Activated CD8-positive, alpha-beta T cell treated with anti-CD3 and anti-CD28 coated beads for 36 hours (primary cell): ENCODE results near the gene AOAH. TPM values are rescaled to one million over a fixed set of nuclear protein-coding genes. Genes with fewer than 3 reads are reported as not detected.

Source experiments
- ATAC-seq: fragments of 200-7000 bp; cut with Tn5 transposase; one replicate; pipeline ENCODE4 v1.10.0; 2021; ENCODE audit warnings: mild to moderate bottlenecking, moderate library complexity
- CTCF ChIA-PET: fragments of 350-600 bp; sonication (Branson Sonifier 250); formaldehyde crosslinking; loops from one replicate; lab custom pipeline; 2021; ENCODE audit warnings: antibody characterized with exemption; lab: Charles Lee
- POLR2A ChIA-PET: fragments of 350-600 bp; sonication (Branson Sonifier 250); formaldehyde crosslinking; loops from one replicate; lab custom pipeline; 2021; ENCODE audit warnings: antibody characterized with exemption; lab: Charles Lee
- DNase-seq: peaks from one replicate; pipeline ENCODE4 v3.0.0-alpha.2; 2020
- H3K27ac Mint-ChIP-seq: one replicate; pipeline ENCODE4 v1.8.0; 2021; ENCODE audit warnings: mild to moderate bottlenecking, mixed read lengths
- H3K27me3 Mint-ChIP-seq: one replicate; pipeline ENCODE4 v1.8.0; 2021; ENCODE audit warnings: mixed read lengths
- H3K36me3 Mint-ChIP-seq: one replicate; pipeline ENCODE4 v1.8.0; 2021; ENCODE audit warnings: low read depth, mixed read lengths
- H3K4me1 Mint-ChIP-seq: one replicate; pipeline ENCODE4 v1.8.0; 2021; ENCODE audit warnings: low read depth, mixed read lengths
- H3K4me3 Mint-ChIP-seq: one replicate; pipeline ENCODE4 v1.8.0; 2021; ENCODE audit warnings: mild to moderate bottlenecking, moderate library complexity, mixed read lengths
- H3K9me3 Mint-ChIP-seq: one replicate; pipeline ENCODE4 v1.8.0; 2021; ENCODE audit warnings: mixed read lengths
- CTCF ChIP-seq: fragments of 200-600 bp; IDR thresholded peaks from one replicate; pipeline ENCODE4 v1.8.0; 2022; ENCODE audit warnings: antibody characterized with exemption, mild to moderate bottlenecking
- intact Hi-C: fragments of 100-400 bp; cut with micrococcal nuclease; formaldehyde crosslinking; loops from one replicate; pipeline ENCODE4 v1.10.0; 2022
- total RNA-seq, 2 experiments: library from RNA; stranded (reverse); gene quantifications; one replicate each; pipeline ENCODE4 v1.2.3, GENCODE V29; 2021

Gene AOAH
- total RNA-seq, 2 experiments from 2014 or later = 10.4 to 17.1 TPM

GRCh38 chr7:36667007-36667745 is 57.1 kb downstream of the AOAH start:
- no peak for DNase-seq
- no peak for TF ChIP-seq CTCF
- Mint-ChIP-seq H3K4me3 (no peak overlapping the region), H3K27me3 (no peaks in the 10 kb centered on the region), H3K9me3 (peaks cover 2% of the 10 kb centered on the region), H3K27ac (peak overlapping the region; percentile 79), H3K4me1 (peaks cover 56% of the 10 kb centered on the region), H3K36me3 (peaks cover 32% of the 10 kb centered on the region)
- intact Hi-C loops = loop anchor here (5.0 kb wide), 1 partner anchor 65 kb away; no protein-coding TSS in a partner anchor
- no peak for ATAC-seq
- ChIA-PET CTCF (interaction anchor here (0.9 kb wide), 1 partner anchor 180 kb away, joined by 3 read pairs; no protein-coding TSS in a partner anchor), POLR2A (no interaction called here)

- Mint-ChIP-seq H3K36me3 (peaks cover 22% of the 10 kb centered on the region), H3K27ac (no peak overlapping the region), H3K4me1 (peaks cover 52% of the 10 kb centered on the region), H3K4me3 (no peak overlapping the region), H3K9me3 (no peaks in the 10 kb centered on the region), H3K27me3 (no peaks in the 10 kb centered on the region)
- ChIA-PET CTCF (interaction anchor here (0.7 to 1.9 kb wide), 4 partner anchors 9 to 176 kb away, joined by 3 to 5 read pairs (median 3); no protein-coding TSS in a partner anchor), POLR2A (no interaction called here)
- no peak for DNase-seq
- TF ChIP-seq CTCF = no peak
- intact Hi-C loops = no loop called here
- no peak for ATAC-seq
Observed at GRCh38 chr7:36663481-36663880, 60.8 kb downstream of the AOAH start.

- TF ChIP-seq CTCF = no peak
- intact Hi-C loops = no loop called here
- POLR2A ChIA-PET = interaction anchor here (0.7 kb wide), 1 partner anchor 16 kb away, joined by 3 read pairs; no protein-coding TSS in a partner anchor
- Mint-ChIP-seq H3K27ac (peak overlapping the region; percentile 50), H3K4me3 (no peak overlapping the region), H3K27me3 (no peaks in the 10 kb centered on the region), H3K36me3 (peaks cover 23% of the 10 kb centered on the region), H3K4me1 (peaks cover 52% of the 10 kb centered on the region), H3K9me3 (no peaks in the 10 kb centered on the region)
- CTCF ChIA-PET = interaction anchor here (1.5 to 2.0 kb wide), 2 partner anchors 9 to 12 kb away, joined by 3 to 10 read pairs; no protein-coding TSS in a partner anchor
- peak; percentile 90 for ATAC-seq
- DNase-seq = peak; percentile 32
Observed at GRCh38 chr7:36661135-36661840, 63.0 kb downstream of the AOAH start.

- Mint-ChIP-seq H3K9me3 (no peaks in the 10 kb centered on the region), H3K27ac (no peak overlapping the region), H3K36me3 (peaks cover 28% of the 10 kb centered on the region), H3K4me3 (no peak overlapping the region), H3K27me3 (no peaks in the 10 kb centered on the region), H3K4me1 (peaks cover 57% of the 10 kb centered on the region)
- ChIA-PET POLR2A (interaction anchor here (1.6 kb wide), 1 partner anchor 11 kb away, joined by 3 read pairs; no protein-coding TSS in a partner anchor), CTCF (interaction anchor here (1.4 to 2.0 kb wide), 3 partner anchors 10 to 522 kb away, joined by 4 to 10 read pairs (median 5); no protein-coding TSS in a partner anchor)
- ATAC-seq (no peak), DNase-seq (no peak)
- intact Hi-C loops = no loop called here
- TF ChIP-seq CTCF = no peak
Observed at GRCh38 chr7:36659638-36660341, 64.5 kb downstream of the AOAH start.
